Adipocyte (in vitro differentiated cells): ENCODE data around the gene IFIT1B.

Experiments used
- DNase-seq: peaks from one replicate; pipeline ENCODE4 v3.0.0-alpha.2; 2015; ENCODE audit warnings: low read depth
- H3K27me3 ChIP-seq: replicated peaks from 2 replicates; pipeline ENCODE4 v1.7.0; 2013; ENCODE audit warnings: mild to moderate bottlenecking, low read length, moderate library complexity; ENCODE audit not compliant: control insufficient read depth, insufficient read depth
- H3K36me3 ChIP-seq: 2 replicates; pipeline ENCODE4 v1.7.0; 2013; ENCODE audit warnings: low read length, mild to moderate bottlenecking, moderate library complexity; ENCODE audit not compliant: control insufficient read depth, insufficient read depth, severe bottlenecking
- H3K4me1 ChIP-seq: 2 replicates; pipeline ENCODE4 v1.7.0; 2013; ENCODE audit warnings: mild to moderate bottlenecking, low read length, moderate library complexity; ENCODE audit not compliant: control insufficient read depth, insufficient read depth
- H3K4me3 ChIP-seq: 2 replicates; pipeline ENCODE4 v1.7.0; 2013; ENCODE audit warnings: mild to moderate bottlenecking, low read length, moderate library complexity
- H3K9ac ChIP-seq: 2 replicates; pipeline ENCODE4 v1.7.0; 2013; ENCODE audit warnings: mild to moderate bottlenecking, low read length, moderate library complexity
- H3K9me3 ChIP-seq: 2 replicates; pipeline ENCODE4 v1.7.0; 2013; ENCODE audit warnings: mild to moderate bottlenecking, low read length, moderate library complexity; ENCODE audit not compliant: control insufficient read depth

IFIT1B gene

DNA sequence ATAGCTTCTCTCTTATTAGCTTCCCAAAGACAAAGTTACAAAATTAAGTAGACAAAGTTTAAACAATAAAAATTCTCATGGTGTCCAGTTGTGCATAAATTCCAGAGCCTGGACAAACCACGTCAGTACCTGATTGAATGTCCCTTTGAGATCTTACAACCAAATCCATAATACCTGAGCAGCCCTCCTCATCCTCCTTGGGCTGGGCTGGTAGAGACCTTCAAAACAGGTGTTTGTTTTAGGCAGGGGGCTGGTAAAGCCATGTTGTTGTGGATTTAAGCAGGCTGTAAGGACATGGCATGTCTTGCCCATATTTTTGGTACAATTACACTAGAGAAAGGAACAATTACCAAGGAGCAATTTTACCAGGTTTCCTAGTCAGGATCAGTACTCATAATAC is 38.6 kb downstream of the IFIT1B start:
- Histone ChIP-seq H3K9ac (no peak overlapping the region), H3K4me1 (peaks cover 13% of the 10 kb centered on the region), H3K9me3 (no peaks in the 10 kb centered on the region), H3K27me3 (no peaks in the 10 kb centered on the region), H3K4me3 (no peak overlapping the region), H3K36me3 (peaks cover 18% of the 10 kb centered on the region)
- DNase-seq, result no peak

- Histone ChIP-seq H3K9me3 (no peaks in the 10 kb centered on the region), H3K27me3 (no peaks in the 10 kb centered on the region), H3K36me3 (peaks cover 18% of the 10 kb centered on the region), H3K4me3 (no peak overlapping the region), H3K4me1 (peaks cover 9% of the 10 kb centered on the region), H3K9ac (no peak overlapping the region)
- peak; percentile 68 for DNase-seq
Measured at GRCh38 chr10:89419548-89419947, 41.7 kb downstream of the IFIT1B start.

- H3K27me3 ChIP-seq, result no peaks in the 10 kb centered on the region
- H3K36me3 ChIP-seq, result peaks cover 18% of the 10 kb centered on the region
- H3K4me3 ChIP-seq, result no peak overlapping the region
- H3K9ac ChIP-seq, result no peak overlapping the region
- H3K4me1 ChIP-seq, result peaks cover 4% of the 10 kb centered on the region
- no peak for DNase-seq
- no peaks in the 10 kb centered on the region for H3K9me3 ChIP-seq
Measured at GRCh38 chr10:89421018-89421476, 43.2 kb downstream of the IFIT1B start.

- no peak overlapping the region for H3K4me3 ChIP-seq
- no peaks in the 10 kb centered on the region for H3K27me3 ChIP-seq
Measured at GRCh38 chr10:89425000-89425399, 47.1 kb downstream of the IFIT1B start.

GRCh38 chr10:89426230-89426868 is 48.5 kb downstream of the IFIT1B start:
- Histone ChIP-seq H3K4me3 (no peak overlapping the region), H3K27me3 (no peaks in the 10 kb centered on the region), H3K9me3 (no peaks in the 10 kb centered on the region), H3K4me1 (peaks cover 24% of the 10 kb centered on the region), H3K36me3 (no peaks in the 10 kb centered on the region), H3K9ac (peak overlapping the region; percentile 40)
- DNase-seq, result peak; percentile 81

More at GRCh38 chr10:89425000-89425399, 47.1 kb downstream of the IFIT1B start:
- Histone ChIP-seq H3K9ac (no peak overlapping the region), H3K36me3 (peaks cover 4% of the 10 kb centered on the region), H3K9me3 (no peaks in the 10 kb centered on the region), H3K4me1 (peaks cover 24% of the 10 kb centered on the region)
- no peak for DNase-seq

- Histone ChIP-seq H3K9me3 (no peaks in the 10 kb centered on the region), H3K27me3 (no peaks in the 10 kb centered on the region), H3K4me3 (no peak overlapping the region), H3K9ac (no peak overlapping the region), H3K4me1 (peaks cover 27% of the 10 kb centered on the region), H3K36me3 (no peaks in the 10 kb centered on the region)
- DNase-seq, result peak; percentile 75
Measured at GRCh38 chr10:89427629-89428028, 49.8 kb downstream of the IFIT1B start.

DNA sequence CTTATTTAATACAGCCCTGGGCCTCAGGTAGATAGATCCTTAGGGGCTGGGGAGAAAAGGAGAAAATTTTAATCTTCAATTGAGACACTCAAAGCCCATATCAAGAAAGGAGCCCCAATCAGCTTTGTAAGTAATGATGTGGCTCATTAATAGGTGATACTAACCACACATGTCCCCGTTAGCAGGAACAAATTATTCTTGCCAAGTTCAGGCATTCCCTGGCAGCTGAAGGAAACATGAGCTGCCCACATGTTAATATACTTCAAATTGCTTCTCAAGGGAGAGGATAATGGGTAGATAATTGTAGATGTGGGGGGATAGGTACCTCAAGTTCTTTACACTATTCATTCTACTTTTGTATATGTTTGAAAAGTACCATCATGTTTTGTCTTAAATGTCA is 51.0 kb downstream of the IFIT1B start:
- Histone ChIP-seq H3K4me3 (no peak overlapping the region), H3K27me3 (no peaks in the 10 kb centered on the region), H3K36me3 (no peaks in the 10 kb centered on the region), H3K9me3 (no peaks in the 10 kb centered on the region), H3K4me1 (peaks cover 27% of the 10 kb centered on the region), H3K9ac (no peak overlapping the region)
- DNase-seq, result no peak

DNA sequence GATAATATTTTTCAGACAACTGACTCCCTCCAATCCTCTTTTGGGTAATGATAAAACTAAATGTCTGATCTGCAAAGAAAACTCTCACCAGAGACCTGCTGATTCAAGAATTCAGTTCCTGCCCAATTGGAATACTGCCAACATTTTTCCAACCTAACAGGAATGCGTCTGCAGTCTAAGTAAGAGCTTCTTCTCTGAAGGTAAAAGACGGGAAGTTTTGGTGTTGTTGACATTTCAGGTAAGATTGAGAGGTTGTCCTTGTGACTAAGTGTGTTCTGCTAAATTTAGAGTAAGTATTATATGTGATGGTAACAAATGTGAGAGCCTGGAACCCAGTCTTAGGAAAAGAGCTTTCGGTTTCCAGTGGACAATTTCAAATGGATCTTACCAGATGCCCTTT is 54.1 kb downstream of the IFIT1B start:
- Histone ChIP-seq H3K27me3 (no peaks in the 10 kb centered on the region), H3K9ac (no peak overlapping the region), H3K36me3 (no peaks in the 10 kb centered on the region), H3K4me1 (peaks cover 21% of the 10 kb centered on the region), H3K9me3 (no peaks in the 10 kb centered on the region), H3K4me3 (no peak overlapping the region)
- peak; percentile 40 for DNase-seq
